GDM1 (cell line): Measurements from ENCODE around the gene RRBP1.
A peak's percentile ranks its signal among the peaks of the same experiment; 100 is the strongest.

Experiments
- DNase-seq: peaks from one replicate; lab custom pipeline; 2025; lab: John Stamatoyannopoulos, UW

RRBP1 gene

DNA sequence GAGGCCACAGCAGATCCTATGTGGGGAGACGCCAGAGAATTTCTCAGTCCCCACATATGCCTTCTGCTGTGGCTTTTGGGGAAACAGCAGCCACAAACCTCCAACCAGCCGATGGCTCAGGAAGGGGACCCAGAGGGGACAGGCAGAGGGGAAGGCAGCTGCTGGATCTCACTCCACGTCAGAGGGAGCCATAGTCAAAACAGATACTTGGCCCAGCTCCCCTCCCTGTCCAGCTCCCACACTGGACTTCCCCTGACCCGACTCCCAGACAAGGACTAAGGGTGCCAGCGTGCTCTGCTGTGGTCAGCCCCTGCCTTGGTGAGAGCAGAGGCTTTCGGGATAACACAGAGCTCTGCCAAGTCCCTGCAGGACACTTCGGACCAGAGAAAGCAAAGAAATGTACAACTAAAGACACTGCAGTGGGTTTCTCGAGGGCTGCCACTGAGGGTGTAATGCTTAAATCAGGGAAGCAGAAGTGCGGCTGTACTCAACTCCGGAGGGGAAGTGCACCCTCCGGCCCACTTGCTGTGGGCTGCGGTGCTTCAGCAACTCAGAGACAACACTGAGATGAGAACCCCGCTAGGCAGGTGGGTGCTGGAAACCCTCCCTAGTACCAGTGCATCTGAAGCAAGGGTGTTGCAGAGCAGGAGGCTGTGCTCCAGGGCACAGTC lies 47.2 kb downstream of the RRBP1 start:
- peak; percentile 54 for DNase-seq

DNA sequence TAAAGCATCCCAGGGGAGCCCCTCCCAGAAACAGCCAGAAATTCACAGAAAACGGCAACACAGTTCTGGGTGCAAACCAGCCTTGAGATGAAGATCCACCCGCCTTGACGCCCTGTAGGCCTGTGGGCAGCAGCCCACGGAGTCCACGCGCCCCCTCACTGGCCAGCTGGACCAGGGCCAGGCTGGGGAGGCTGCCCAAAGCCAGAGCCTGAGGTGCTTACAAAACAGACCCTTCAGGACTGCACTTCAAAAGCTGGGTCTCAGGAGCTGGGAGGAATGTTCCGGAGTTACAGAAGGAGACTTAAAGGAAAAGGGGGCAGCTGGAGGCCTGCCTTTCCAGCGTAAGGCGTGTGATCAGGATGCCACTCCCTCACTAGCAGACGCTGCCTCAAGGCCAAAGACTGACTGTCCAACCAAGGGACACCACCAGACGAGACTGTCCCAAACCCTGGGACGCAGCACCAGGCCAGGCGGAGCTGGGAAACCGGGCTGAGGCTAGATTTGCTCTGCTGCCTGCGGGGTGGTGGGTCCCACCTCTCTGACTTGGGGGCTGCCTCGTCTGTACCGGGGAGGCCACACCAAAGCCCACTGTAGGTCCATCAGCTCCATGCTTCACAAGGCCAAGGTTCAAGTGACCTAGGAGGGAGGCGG lies 48.1 kb downstream of the RRBP1 start:
- DNase-seq = no peak

DNA sequence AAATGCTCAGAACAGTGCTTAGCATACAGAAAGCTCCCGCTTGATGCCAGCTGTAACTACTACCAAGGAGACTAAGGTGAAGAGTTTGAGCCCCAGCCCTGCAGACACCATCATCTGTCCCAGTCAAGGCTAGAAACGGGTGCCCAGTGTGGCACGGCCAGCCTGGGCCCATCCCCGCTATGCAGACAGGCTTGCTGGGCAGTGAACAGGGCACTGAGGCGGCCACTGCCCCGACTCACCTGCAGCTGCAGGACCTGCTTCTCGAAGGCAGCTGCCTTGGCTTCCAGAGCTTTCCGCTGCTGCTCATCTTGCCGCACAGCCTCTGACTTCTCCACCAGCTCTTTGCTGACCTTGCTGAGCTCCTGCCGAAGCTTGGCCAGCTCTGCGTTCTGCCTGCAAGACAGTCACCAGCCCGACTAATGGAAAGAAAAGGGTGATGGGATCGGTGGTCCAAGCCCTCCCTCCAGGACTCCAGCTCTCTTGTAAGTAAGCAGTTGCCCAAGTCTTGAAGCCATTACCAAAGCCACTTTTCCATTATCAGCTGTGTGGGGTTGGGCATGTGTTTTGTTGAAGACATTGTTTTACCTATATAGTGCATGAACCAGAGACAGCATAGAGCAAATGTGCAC lies 48.7 kb downstream of the RRBP1 start:
- DNase-seq = no peak

DNA sequence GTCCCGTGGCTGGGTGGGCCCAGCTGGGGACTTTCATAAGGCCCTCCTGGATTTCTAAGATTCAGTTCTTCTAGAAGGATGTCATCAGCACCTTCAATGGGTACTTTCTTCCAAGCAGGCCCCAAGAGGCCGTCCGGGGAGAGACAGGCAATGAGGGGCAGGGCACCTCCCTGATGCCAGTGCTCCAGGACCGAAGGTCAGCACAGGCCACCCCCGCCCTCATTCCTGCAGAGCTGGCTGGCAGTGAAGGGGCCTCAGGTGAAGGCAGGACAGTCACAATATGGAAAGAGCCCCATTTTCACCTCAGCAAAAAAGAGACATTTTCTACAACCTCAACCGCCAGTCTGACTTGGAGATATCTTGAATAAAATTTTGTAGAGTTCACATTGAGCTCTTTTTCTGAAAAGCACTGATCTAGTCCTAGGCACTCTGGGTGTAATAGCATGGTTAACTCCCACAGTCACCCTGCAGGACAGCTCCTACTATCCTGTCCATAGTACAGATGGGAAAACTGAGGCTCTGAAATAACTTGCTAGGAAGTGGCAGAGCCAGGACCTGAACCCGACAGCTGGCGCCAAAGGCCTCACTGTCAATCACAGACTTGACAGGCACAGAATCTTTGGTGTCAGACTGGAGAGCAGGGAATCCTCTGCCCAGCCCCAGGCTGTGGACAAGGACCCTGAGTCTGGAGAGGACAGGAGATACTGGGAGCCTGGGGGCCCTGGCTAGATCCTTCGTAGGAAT lies 50.3 kb downstream of the RRBP1 start:
- DNase-seq = no peak

DNA sequence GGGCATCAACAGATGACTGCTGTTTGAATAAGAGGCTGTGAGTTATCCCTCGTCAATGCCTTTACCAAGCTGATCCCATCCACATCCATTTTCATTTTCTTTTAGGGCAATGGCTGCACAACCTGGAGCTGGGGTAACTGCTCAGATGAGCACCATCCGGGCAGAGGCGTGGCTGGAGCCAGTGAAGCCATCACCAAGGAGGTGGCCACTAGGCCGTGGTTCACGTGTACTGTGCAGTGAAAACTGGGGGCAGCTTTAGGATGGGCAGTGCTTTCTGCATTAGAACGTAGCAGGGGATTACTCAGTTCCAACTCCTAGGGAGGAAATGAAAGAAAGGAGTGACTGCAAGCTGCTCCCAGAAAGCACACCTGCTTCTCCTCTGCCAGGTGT lies 51.2 kb downstream of the RRBP1 start:
- DNase-seq = no peak

DNA sequence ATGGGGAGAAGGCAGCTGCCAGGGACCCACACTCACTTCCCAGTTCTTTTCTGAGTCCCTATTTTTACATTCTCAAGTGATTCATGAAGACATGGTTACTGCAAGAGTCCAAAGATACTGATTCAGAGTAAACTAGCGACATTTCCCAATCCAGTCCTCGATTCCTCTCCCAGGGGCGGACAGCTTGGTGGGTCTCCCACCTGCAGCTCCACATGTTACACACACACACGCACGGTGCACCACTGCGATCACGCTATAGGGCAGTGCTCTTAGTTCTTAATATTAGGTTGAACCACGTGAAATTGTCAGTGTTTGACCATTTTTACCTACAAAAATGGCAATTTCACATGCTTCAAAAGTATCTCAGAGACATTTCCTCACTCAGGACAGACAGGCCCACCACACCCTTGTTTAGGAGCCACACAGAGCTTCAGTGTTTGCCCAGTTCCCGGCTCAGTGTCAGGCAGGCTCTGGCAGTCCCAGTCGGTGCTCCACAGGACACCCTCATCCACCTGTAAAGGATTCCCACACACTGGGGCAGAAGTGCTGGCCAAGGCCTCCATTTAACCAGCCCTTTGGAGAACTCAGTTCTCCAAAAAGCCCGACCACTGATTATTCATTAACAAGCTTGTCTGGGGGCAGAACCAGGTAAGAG lies 51.8 kb downstream of the RRBP1 start:
- DNase-seq = no peak

DNA sequence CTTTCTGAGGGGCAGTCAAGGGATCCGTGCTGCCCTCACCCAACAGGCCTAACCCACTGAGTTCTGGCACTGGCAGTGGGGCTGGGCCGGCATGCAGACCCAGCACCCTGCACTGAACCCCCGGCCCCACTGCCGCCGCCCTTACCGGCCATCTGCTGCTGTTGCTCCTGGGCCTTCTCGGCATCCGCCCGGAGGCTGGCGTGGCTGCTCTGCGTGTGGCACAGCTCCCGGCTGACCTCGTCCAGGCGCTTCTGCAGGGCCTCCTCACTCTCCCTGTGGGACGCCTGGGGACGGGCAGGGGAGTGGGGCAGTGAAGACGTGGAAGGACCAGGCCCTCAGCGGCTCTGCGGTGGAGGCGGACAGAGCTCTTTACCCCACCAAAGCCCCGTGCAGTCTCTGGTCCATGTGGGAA lies 52.4 kb downstream of the RRBP1 start:
- DNase-seq = no peak

DNA sequence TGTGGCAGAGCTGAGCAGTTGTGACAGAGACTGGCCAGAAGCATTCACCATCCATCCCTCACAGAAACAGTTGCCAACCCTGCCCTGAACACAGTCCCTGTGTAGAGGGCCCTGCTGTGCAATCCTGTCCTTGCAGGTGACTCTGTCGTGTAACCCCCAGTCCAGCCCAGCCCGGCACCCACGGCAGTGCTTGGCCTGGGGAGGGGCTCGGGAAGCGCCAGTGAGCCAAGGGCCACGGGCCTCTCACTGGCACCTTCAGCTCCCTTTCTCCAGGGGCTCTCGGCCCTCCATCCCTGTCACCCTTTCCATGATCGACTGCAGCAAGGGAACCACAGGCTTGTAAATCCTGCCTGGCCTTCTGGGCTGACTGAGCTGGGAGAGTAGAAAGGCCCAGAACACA lies 53.0 kb downstream of the RRBP1 start:
- DNase-seq = no peak

DNA sequence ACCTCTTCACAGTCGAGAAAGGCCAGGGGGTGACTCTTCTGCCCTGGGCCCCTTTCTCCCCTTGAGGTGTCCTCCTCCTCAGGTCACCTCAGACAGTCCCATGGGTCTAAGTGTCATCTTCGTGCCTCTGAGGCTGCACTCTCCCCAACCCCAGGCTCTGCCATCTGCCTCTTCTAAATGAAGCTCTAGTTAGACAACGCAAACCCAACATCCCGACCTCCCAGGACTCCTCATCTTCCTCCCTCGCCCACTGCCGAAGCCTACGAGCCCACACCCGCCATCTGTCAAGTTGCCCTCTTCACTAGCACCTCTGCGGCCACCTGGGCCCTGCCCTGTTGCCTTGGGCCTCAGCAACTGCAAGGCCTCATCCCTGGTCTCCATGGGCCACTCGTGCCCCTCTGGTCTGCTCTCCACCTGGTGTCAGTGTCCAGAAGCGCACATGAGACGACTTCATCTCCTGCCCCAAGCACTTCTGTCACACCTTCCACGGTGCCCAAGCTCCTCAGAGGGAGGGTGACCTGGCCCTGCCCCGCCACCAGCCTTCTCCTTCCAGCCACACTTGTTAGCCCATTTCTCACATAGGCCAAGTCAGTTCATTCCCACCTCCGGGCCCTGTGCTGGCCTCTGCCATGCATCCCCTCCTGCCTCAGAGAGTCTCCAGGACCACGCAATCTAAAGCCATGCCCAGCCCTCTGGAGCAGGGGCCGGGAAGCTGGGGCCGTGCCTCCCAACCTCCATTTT lies 53.8 kb downstream of the RRBP1 start:
- DNase-seq = no peak

DNA sequence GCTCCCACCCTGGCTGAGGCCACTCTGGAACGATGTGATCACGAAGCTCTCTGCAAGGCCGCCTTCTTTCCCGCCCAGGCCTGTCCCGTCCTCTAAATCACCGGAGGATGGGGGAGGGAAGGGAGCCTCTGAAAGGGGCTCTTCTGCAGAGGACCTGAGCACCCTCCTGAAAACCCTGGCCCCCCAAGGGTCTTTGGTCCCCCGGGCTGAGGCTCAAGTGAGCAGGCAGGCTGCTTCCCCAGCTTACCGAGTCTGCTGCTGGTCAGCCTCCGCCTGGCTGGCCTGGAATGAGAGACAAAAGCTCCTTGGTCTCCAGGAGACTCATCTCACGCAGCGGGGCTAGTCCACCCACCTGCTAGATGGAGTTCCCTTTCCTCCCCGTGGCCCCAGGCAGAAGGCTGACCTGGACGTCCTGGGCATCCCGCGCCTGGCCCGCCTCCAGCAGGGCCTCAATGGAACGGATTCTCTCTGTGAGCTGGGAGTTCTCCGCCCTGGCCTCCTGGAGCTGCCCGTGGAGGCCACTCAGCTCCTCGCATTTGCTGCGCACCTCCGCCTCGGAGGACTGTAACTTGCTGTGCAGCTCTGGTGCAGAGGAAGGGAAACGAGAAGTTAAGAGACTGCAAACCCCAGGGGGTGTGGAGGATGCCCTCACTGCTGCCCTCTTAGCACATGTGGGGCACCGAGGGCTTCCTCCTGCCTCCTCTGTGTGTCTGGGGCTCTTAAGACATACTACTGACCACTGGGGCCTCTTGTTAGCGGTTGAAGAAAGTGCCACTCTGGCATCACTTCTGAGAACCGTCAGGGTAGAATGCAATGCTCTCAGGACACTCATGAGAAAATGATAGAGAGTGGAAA lies 54.7 kb downstream of the RRBP1 start:
- no peak for DNase-seq

DNA sequence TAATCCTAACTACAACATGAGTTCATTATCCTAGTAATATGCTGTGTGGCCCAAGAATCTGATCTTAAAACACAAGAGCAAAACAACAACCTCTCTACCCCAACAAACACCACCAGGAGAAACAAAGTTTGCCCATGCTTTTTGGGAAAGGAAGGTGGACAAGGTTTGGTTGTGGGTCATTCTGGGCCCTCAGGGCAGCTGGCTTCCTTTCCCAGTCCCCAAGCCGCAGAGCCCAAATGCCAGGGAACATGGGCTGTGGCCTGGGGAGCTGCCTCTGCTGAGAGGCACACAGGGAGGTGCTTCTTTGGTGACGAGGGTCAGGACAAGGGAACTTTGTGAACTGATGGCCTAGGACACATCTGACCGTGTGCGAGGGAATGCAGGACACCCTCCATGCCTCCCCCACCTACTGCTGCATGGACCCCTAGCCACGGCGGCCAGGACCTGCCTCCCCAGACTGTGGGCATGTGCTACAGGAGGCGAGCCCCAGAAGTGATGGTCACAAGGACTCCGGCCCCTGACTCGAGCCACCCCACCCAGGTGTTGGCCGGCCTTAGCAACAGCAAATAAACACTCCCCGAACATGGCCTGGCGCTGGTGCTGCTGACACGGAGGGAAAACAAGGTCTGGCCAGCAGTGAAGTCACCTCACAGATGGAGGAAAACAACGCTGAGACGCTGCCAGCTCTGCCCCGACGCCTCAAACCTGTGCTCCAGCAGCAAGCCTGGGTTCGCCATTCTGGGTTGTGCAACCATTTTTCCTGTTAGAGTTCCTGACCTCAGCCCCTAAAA lies 55.6 kb downstream of the RRBP1 start:
- no peak for DNase-seq

DNA sequence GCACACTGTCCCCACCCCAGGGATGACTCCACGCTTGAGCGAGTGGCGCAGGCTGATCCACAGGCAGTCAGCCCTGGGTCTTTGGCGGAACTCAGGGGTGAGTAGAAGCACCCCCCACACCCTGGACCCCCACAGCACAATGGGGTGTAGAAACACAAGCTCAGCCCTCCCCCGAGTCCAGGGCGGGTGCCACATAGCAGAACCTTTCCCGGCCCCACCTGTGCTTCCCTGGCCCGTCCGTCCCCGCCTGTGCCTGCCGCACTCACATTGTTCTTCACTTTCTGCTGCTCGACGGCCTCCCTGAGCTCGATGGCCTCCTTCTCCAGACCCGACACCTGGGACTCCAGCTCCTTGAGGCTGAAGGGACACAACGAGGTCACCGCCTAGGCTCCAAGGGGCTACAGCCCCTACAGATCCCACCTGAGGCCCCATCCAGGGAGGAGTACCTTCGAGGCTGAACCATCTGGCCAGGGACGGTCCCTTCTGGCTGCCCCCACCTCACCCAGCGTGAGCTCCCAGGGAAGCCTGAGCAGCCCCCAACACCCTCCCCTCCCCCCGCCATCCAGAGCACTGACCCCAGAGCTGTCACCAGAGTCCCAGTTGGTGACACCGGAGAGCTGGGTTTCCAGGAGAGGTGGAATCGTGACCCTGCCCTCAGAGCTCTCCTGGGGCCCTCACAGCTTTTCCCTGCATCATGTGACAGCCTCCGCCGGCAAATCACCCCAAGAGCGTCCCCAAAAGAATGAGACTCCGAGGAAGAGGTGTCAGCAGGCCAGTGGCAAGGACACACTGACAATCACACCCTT lies 56.6 kb downstream of the RRBP1 start:
- no peak for DNase-seq

DNA sequence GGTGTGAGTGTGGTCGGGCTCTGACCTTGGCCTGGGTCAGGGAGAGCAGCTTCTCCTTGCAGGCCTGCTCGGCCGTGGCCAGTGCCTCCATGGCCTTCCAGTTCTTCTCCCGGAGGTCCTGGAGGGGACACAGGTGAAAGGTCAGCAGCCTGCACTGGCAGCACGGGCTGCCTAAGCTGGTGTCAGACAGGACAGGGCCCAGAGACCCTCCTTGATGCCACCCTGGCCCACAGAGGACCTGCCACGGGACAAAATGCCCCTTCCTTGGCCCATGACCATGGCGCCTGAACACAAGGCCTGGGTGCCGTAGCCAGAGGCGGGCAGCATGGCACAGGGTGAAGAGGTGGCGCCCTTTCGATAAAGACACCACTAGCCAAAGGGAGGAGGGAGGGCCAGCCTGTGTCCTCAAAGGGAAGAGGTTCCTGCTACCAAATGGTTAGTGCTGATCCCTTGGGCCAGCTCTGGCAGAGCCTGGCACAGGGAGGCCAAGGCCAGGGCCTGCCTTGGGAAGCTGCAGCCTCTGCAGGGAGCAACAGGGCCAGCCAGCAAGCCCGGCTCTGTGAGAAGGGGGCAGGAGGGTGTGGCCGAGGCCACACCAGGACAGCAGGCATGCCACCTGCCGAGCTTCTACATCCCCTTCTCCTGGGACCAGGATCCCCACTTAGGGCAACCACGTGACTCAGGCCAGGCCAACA lies 57.3 kb downstream of the RRBP1 start:
- no peak for DNase-seq

DNA sequence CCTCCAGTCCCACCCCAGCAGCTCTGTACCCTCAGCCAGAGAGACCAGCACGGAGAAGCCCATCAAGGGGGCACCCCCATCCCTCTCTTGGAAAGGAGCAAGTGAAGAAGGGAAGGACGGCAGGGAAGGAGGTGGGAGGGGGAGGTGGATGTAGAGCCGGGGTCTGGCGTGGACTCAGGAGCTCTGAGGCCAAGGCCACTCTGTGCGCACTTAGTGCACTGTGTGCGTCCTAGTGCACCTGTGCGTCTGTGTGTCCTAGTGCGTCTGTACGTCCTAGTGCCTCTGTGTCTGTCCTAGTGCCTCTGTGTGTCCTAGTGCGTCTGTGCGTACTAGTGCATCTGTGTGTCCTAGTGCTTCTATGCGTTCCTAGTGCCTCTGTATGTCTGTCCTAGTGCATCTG lies 58.0 kb downstream of the RRBP1 start:
- DNase-seq = no peak

DNA sequence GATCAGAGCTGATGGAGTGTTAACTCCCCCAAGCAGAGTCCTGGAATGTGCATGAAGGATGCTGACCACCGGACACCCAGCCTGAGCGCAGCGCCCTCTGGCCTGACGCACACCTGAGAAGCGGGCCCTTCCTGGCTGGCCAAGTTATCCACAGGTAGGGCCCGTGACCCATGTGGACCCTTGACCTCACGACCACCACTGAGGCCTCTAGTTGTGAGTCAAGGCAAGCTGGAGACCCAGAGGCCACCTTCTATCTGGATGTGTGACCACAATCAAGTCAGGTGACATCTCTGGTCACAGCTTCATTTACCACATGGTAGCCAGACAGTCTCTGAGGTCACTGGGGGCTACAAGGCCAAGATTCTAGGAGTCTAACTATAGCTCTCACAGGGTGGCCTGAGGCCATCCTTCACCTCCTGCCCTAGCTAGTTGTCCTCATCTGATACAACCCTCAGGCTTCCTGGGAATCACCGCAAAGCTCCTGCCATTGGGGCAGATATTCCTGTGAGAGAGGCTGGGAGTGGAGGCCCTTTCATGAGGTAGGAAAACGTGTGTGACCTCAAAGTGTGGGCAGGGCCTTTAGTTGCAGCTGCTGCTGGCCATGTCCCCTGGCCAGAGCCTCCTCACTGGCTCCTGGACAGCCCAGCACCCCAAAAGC lies 59.1 kb downstream of the RRBP1 start:
- DNase-seq = no peak

DNA sequence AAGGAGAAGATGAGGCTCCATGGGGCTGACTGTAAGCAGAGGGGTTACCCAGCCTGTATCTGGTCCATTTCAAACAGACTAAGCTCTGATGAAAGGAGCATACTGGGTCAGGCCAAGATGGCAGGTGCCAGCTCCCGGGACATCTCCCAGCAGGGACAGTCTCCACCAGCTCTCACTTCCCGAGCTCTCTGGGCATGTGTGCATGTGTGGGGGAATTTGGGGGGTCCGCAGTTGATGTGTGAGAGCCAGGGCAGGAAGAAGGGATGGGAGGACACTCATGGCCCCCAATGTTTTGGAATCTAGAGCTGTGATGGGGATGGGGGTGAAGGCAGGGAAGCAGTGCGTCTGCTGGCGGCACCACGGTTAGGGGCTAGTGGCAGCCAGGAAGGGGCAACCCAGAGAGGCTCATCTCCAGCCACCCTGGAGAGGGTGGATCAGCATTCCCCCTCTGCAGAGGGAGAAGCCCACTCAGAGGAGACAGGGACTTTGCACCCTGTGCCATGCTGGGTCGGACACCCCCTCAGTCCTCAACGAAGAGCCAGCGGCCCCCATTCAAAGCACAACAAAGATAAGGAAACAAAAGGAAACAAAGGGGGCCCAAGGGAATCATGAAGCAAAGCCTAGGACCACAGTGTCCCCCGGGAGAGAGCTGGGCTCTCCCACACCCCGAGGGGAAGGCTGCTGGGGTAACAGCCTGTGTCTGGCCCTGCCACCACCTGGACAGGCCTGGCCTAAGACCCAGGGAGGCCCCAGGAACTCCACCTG lies 59.8 kb downstream of the RRBP1 start:
- DNase-seq = no peak
